Iris pigment epithelial cell (primary cell): ENCODE measurements around the gene PLXND1.
A peak's percentile ranks its signal among the peaks of the same experiment; 100 is the strongest.

Source experiments
- DNase-seq: peaks from one replicate; pipeline ENCODE4 v3.0.0-alpha.2; 2011; ENCODE audit warnings: low read depth

The PLXND1 gene

GRCh38 chr3:129626744-129627349, 20.4 kb upstream of the PLXND1 start:
- peak; percentile 69 for DNase-seq

GRCh38 chr3:129625072-129625874, 18.8 kb upstream of the PLXND1 start:
- no peak for DNase-seq

GRCh38 chr3:129624347-129625071, 18.0 kb upstream of the PLXND1 start:
- DNase-seq, result no peak

- peak; percentile 45 for DNase-seq
Observed at GRCh38 chr3:129623447-129624118, 17.1 kb upstream of the PLXND1 start.

GRCh38 chr3:129622933-129623332, 16.5 kb upstream of the PLXND1 start:
- DNase-seq, result no peak

GRCh38 chr3:129622226-129622874, 15.9 kb upstream of the PLXND1 start:
- no peak for DNase-seq

- no peak for DNase-seq
Observed at GRCh38 chr3:129621626-129622225, 15.2 kb upstream of the PLXND1 start.

GRCh38 chr3:129620828-129621559, 14.5 kb upstream of the PLXND1 start:
- DNase-seq, result no peak

GRCh38 chr3:129619726-129620162, 13.3 kb upstream of the PLXND1 start:
- DNase-seq, result no peak

- no peak for DNase-seq
Observed at GRCh38 chr3:129618901-129619671, 12.6 kb upstream of the PLXND1 start.

GRCh38 chr3:129618186-129618820, 11.8 kb upstream of the PLXND1 start:
- DNase-seq, result no peak

- DNase-seq, result no peak
Observed at GRCh38 chr3:129617381-129618185, 11.1 kb upstream of the PLXND1 start.

- peak; percentile 78 for DNase-seq
Observed at GRCh38 chr3:129616713-129617112, 10.2 kb upstream of the PLXND1 start.

GRCh38 chr3:129616291-129616690, 9.8 kb upstream of the PLXND1 start:
- DNase-seq, result no peak

- no peak for DNase-seq
Observed at GRCh38 chr3:129615751-129616281, 9.3 kb upstream of the PLXND1 start.

- no peak for DNase-seq
Observed at GRCh38 chr3:129614927-129615363, 8.5 kb upstream of the PLXND1 start.

GRCh38 chr3:129614435-129614834, 8.0 kb upstream of the PLXND1 start:
- DNase-seq, result no peak

GRCh38 chr3:129613367-129613740, 6.9 kb upstream of the PLXND1 start:
- DNase-seq, result no peak
